HEK293T (cell line): Measurements from ENCODE around the gene MPIG6B.

ENCODE experiments used
- CTCF ChIA-PET: fragments of 350-600 bp; formaldehyde crosslinking; extraction: SDS; loops from one replicate; lab custom pipeline; 2021; ENCODE audit warnings: antibody characterized with exemption, inconsistent platforms; lab: Yijun Ruan, JAX
- POLR2A ChIA-PET: fragments of 350-600 bp; formaldehyde crosslinking; extraction: SDS; loops from one replicate; lab custom pipeline; 2020; ENCODE audit warnings: antibody characterized with exemption, inconsistent platforms; lab: Yijun Ruan, JAX
- DNase-seq: peaks from one replicate; pipeline ENCODE4 v3.0.0; 2012; ENCODE audit warnings: mixed read lengths; ENCODE audit errors: extremely low spot score
- ARNT ChIP-seq: fragments of 450-650 bp; IDR thresholded peaks from 2 replicates; pipeline ENCODE4 v1.6.1; 2017; ENCODE audit warnings: mild to moderate bottlenecking
- BHLHE40 ChIP-seq: fragments of 450-650 bp; IDR thresholded peaks from 2 replicates; pipeline ENCODE4 v1.6.1; 2016; ENCODE audit warnings: mild to moderate bottlenecking, moderate library complexity, borderline replicate concordance
- CTBP1 ChIP-seq: fragments of 450-650 bp; IDR thresholded peaks from 2 replicates; pipeline ENCODE4 v1.6.1; 2016; ENCODE audit warnings: borderline replicate concordance
- ELF4 ChIP-seq: fragments of 450-650 bp; IDR thresholded peaks from 2 replicates; pipeline ENCODE4 v1.6.1; 2017; ENCODE audit warnings: antibody characterized with exemption
- FOXA1 ChIP-seq: fragments of 450-650 bp; IDR thresholded peaks from 2 replicates; pipeline ENCODE4 v1.6.1; 2016; ENCODE audit warnings: mild to moderate bottlenecking
- FOXK2 ChIP-seq: fragments of 450-650 bp; IDR thresholded peaks from 2 replicates; pipeline ENCODE4 v1.6.1; 2016; ENCODE audit warnings: mild to moderate bottlenecking
- FOXM1 ChIP-seq: fragments of 450-650 bp; IDR thresholded peaks from 2 replicates; pipeline ENCODE4 v1.6.1; 2017; ENCODE audit warnings: mild to moderate bottlenecking, borderline replicate concordance
- HDGF ChIP-seq: fragments of 450-650 bp; IDR thresholded peaks from 2 replicates; pipeline ENCODE4 v1.6.1; 2017; ENCODE audit warnings: antibody characterized with exemption, borderline replicate concordance
- L3MBTL2 ChIP-seq: fragments of 450-650 bp; conservative IDR thresholded peaks from 2 replicates; pipeline ENCODE4 v1.6.1; 2016; ENCODE audit warnings: mild to moderate bottlenecking
- LEF1 ChIP-seq: fragments of 450-650 bp; IDR thresholded peaks from 2 replicates; pipeline ENCODE4 v1.6.1; 2017; ENCODE audit warnings: mild to moderate bottlenecking, borderline replicate concordance
- NFRKB ChIP-seq: fragments of 450-650 bp; IDR thresholded peaks from 2 replicates; pipeline ENCODE4 v1.6.1; 2016; ENCODE audit warnings: mild to moderate bottlenecking, moderate library complexity
- SP1 ChIP-seq: fragments of 450-650 bp; IDR thresholded peaks from 2 replicates; pipeline ENCODE4 v1.6.1; 2017
- SUZ12 ChIP-seq: fragments of 450-650 bp; IDR thresholded peaks from 2 replicates; pipeline ENCODE4 v1.6.1; 2016; ENCODE audit warnings: mild to moderate bottlenecking
- TARDBP ChIP-seq: fragments of 450-650 bp; IDR thresholded peaks from 2 replicates; pipeline ENCODE4 v1.6.1; 2016
- ZNF384 ChIP-seq: fragments of 450-650 bp; IDR thresholded peaks from 2 replicates; pipeline ENCODE4 v1.6.1; 2016
- TF ChIP-seq, protein P1 (sequence below): fragments of 450-650 bp; IDR thresholded peaks from 2 replicates; pipeline ENCODE4 v1.6.1; 2016

The MPIG6B gene

DNA sequence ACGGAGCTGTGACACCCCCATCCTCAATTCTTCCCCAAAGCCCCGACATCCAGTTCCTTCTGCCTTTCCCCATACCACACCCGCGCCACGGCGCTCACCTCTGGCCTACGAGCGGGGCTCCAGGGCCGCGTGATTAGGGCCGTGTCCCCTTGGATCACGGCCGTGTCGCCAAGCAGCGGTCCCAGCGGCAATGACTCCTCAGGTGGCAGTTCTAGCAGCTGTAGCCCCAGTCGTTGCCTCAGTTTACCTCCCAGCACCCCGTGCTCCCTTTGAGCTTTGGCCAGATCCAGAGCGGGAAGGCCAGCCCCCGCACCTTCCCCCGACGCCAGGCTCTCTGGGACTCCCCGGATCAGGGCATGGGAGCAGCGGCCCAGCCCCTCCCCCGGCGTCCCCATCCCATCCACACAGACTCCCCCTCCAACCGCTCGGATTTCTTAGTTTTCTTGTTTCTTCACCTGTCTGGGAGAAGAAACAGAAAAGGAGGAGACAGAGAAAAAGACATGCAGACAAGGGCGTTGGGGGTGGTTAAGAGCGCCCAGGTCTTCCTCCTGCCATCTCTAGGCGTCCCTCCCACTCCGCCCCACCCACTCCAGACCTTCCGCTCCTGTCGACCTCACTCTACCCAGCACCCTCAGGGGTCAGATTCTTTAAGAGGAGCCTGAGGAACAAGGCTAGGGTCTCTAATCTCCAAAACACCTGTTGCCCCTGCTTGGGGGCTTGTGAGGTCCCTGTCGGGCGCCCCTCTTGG, 5.8 kb downstream of the MPIG6B start, which contains the start of gene DDAH2:
Gene DDAH2, minus strand, starts transcription at position 533 of the 748 bp plus-strand sequence. Its CDS starts 138 bp downstream, at position 395.
- TF ChIP-seq SUZ12 (no peak), CTBP1 (no peak), NFRKB (no peak), ZNF384 (no peak), ELF4 (no peak), HDGF (no peak), ARNT (no peak), FOXK2 (no peak), FOXA1 (no peak), SP1 (no peak), BHLHE40 (no peak), L3MBTL2 (no peak), FOXM1 (no peak), LEF1 (no peak)
- TF ChIP-seq, protein P1, sequence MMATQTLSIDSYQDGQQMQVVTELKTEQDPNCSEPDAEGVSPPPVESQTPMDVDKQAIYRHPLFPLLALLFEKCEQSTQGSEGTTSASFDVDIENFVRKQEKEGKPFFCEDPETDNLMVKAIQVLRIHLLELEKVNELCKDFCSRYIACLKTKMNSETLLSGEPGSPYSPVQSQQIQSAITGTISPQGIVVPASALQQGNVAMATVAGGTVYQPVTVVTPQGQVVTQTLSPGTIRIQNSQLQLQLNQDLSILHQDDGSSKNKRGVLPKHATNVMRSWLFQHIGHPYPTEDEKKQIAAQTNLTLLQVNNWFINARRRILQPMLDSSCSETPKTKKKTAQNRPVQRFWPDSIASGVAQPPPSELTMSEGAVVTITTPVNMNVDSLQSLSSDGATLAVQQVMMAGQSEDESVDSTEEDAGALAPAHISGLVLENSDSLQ = no peak
- CTCF ChIA-PET = interaction anchor here (1.2 to 2.0 kb wide), 6 partner anchors 9 to 78 kb away, joined by 3 to 13 read pairs (median 9); partner anchors contain the start of genes LSM2, LY6G6D and MSH5
- POLR2A ChIA-PET = interaction anchor here (0.7 to 4.2 kb wide), 13 partner anchors 8 to 102 kb away, joined by 3 to 40 read pairs (median 5); partner anchors contain the start of genes ABHD16A, HSPA1A, HSPA1L and LSM2
- DNase-seq = no peak

DNA sequence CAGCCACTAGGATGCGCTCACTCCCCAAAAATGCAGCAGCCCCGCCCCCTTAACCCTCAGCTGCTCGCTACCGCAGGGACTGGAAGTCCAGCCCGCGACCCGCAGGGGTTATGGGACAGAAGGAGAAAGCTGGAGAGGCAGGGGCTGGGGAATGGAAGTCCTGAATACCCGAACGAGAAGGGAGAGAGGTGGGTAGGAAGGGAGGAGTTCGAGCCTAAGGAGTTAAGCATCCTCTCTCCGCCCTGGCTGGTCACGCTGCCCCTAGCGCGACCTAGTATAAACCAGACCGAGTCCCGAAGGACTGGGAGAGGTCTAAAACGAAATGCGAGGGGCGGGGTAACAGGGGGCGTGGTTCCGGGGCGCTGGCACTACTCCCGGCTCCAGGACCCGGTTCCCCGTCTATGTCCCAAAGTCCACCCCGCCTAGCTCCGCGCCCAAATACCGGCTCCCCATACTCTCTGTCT, 6.4 kb downstream of the MPIG6B start:
- TF ChIP-seq SP1 (peak; percentile 34; the same call in 1 of the 2 replicates), SUZ12 (no peak)
- ChIA-PET POLR2A (interaction anchor here (0.7 to 4.2 kb wide), 19 partner anchors 8 to 169 kb away, joined by 3 to 40 read pairs (median 6); partner anchors contain the start of genes ABHD16A, C6orf47, HSPA1A and HSPA1B), CTCF (interaction anchor here (1.2 to 2.0 kb wide), 8 partner anchors 9 to 97 kb away, joined by 3 to 13 read pairs (median 6); partner anchors contain the start of genes LSM2, LY6G6D and MSH5)
- peak; percentile 77 for DNase-seq

DNA sequence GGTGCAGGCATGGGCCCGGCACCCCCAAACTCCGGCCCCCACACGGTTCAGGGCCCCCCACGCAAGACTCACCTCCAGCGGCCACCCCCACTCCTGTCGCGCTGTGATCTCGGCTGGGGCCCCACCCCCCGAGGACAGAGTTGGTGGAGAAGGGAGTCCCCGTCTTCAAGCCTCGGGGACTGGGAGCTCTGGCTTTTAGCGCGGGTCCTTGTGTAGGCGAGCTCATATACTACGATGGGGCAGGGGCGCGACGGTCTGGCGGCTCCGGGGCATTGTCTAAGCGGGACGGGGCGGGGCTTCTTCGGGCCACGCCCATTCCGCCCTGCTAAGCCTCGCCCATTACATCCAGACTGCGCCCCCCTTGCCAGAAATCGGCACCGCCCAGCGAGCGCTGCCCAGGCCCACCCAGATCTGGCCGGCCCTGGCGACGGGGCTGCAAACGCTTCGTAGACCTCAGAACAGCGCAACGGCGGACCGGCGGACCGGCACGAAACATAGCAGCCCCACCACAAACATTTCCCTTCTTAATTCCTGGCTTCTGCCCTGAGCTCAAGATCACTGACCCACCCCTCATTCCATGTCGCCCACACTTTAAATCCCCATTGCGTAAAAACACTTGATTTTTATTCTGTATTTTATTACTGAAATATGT, 6.9 kb downstream of the MPIG6B start:
- DNase-seq = peak; percentile 91
- TF ChIP-seq FOXK2 = no peak
- peak; percentile 39 for TF ChIP-seq L3MBTL2
- ChIA-PET POLR2A (interaction anchor here (0.7 to 4.2 kb wide), 20 partner anchors 9 to 168 kb away, joined by 3 to 40 read pairs (median 6); partner anchors contain the start of genes ABHD16A, C6orf47, HSPA1A and HSPA1B), CTCF (interaction anchor here (0.6 to 2.0 kb wide), 9 partner anchors 8 to 164 kb away, joined by 3 to 13 read pairs (median 6); partner anchors contain the start of genes LSM2, LY6G6D and MSH5)

DNA sequence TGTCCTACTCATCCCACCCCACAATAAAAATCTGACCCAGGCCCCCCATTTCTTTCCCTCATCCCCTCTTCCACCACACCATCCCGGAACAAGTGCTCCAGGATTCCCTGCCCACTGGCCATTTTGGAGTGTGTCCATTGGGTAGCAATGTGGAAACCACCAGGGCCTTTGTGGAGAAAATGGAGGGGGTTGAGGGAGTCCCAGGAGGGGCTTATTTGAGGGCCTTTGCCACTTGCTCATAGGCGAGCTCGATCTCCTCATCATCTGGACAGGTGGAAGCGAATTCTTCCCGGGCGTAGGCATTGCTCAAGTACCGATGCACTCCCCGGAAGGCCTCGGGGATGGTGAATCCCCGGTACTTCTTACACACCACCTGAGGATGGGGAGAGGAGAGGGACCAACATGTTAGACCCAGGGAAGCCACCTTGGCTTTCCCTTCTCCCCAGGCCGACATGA, 7.5 kb downstream of the MPIG6B start:
- TF ChIP-seq ELF4 (no peak), ZNF384 (no peak), TARDBP (no peak), LEF1 (no peak), SUZ12 (no peak), CTBP1 (no peak), FOXK2 (no peak), L3MBTL2 (no peak), SP1 (no peak), FOXA1 (no peak), HDGF (no peak), NFRKB (no peak)
- TF ChIP-seq, protein P1 = no peak
- ChIA-PET CTCF (interaction anchor here (1.2 to 2.0 kb wide), 7 partner anchors 7 to 96 kb away, joined by 3 to 13 read pairs (median 6); partner anchors contain the start of genes LSM2 and LY6G6D), POLR2A (interaction anchor here (1.0 to 4.2 kb wide), 15 partner anchors 8 to 168 kb away, joined by 3 to 40 read pairs (median 7); partner anchors contain the start of genes ABHD16A, C6orf47, HSPA1A and HSPA1B)
- DNase-seq = no peak

DNA sequence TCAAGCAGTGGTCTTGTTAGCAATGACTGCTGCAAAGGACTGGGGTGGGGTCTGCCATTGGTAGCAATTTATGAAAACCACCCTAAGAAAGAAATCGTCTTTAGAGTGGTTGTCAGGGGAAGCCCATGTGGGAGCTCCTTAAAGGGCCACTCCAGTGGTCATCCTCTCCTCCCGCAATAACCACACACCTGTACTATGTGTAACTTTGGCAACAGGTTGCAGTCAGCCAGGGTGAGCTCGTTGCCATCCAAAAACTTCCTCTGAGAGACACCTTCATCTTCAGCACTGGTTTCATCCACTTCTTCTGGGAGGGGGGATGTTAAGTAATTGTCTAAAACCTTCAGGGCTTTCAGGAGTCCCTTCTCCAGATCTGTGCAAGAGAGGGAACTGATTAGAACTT, 8.9 kb downstream of the MPIG6B start:
- POLR2A ChIA-PET = interaction anchor here (0.7 to 1.6 kb wide), 3 partner anchors 9 to 27 kb away, joined by 3 to 5 read pairs (median 4); no protein-coding TSS in a partner anchor
- CTCF ChIA-PET = interaction anchor here (0.7 to 4.2 kb wide), 2 partner anchors 26 to 38 kb away, joined by 3 to 19 read pairs; no protein-coding TSS in a partner anchor
- TF ChIP-seq FOXK2 = no peak
- no peak for TF ChIP-seq BHLHE40
- TF ChIP-seq, protein P1 = no peak
- no peak for TF ChIP-seq L3MBTL2
- no peak for TF ChIP-seq SUZ12
- no peak for TF ChIP-seq NFRKB
- no peak for TF ChIP-seq ZNF384
- TF ChIP-seq TARDBP = no peak
- TF ChIP-seq HDGF = no peak
- TF ChIP-seq CTBP1 = no peak
- no peak for TF ChIP-seq FOXM1
- no peak for TF ChIP-seq SP1
- DNase-seq = no peak
